ENCODE results near the gene ITM2C.
A peak's percentile ranks its signal among the peaks of the same experiment; 100 is the strongest.

Gene ITM2C

GRCh38 chr2:230874456-230874855 lies 9.7 kb downstream of the ITM2C start:
- no peak for DNase-seq

DNA sequence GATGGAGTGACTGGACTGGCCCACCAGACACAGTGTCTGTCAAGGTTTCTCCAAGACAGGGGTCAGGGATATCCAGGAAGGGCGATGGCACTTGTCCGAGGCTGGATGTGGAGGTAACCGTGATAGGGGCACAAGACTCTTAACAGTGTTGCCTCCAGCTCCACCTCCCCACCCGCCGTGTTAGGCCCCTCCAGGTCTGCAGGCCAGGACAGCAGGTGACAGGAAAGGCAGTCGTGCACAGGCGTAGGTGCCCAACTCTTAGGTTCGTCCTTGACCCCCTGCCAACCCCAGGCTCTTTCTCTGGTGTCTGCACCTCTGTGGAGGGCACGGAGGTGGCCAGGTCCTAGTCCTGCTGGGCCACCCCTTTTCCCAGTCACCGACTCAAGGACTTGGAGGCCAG lies 10.1 kb downstream of the ITM2C start:
- DNase-seq, result no peak

- DNase-seq, result no peak
These were observed 10.9 kb downstream of the ITM2C start for GRCh38 chr2:230875347-230876315.

DNA sequence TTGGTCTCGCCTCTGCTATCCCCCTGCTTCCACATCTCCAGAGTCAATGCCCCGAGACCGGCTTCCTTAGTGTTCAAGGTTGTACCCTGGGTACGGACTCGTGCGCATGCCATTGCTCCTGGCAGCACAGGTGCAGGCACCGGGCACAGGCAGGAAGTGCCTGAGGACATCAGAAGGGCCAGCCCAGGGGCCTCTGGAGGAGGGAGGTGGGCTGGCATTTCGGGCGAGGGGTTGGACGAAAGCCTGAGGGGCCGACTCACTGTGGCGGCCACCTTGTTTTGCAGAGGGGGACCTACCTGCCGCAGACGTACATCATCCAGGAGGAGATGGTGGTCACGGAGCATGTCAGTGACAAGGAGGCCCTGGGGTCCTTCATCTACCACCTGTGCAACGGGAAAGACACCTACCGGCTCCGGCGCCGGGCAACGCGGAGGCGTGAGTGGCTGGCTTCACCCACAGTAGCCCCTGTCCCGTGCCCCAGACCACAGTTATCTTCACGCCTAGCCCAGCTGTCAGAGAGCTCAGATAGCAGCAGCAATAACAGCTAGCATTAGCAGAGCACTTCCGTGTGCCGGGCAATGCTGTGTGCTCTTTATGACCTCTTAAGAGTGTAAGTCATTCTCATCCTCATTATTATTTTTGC lies 12.5 kb downstream of the ITM2C start:
- no peak for DNase-seq

DNA sequence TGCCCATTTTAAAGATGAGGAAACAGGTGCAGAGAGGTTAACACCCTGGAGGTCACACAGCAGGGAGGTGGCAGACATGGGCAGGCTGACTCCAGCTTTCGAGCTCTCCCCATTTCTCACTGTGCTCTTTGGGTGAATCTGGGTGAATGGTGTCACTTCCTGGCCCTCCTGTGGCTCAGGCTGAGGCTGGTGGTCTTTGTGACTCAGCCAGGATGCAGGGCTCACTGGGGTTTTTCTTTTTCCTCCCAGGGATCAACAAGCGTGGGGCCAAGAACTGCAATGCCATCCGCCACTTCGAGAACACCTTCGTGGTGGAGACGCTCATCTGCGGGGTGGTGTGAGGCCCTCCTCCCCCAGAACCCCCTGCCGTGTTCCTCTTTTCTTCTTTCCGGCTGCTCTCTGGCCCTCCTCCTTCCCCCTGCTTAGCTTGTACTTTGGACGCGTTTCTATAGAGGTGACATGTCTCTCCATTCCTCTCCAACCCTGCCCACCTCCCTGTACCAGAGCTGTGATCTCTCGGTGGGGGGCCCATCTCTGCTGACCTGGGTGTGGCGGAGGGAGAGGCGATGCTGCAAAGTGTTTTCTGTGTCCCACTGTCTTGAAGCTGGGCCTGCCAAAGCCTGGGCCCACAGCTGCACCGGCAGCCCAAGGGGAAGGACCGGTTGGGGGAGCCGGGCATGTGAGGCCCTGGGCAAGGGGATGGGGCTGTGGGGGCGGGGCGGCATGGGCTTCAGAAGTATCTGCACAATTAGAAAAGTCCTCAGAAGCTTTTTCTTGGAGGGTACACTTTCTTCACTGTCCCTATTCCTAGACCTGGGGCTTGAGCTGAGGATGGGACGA lies 13.2 kb downstream of the ITM2C start:
- no peak for DNase-seq

DNA sequence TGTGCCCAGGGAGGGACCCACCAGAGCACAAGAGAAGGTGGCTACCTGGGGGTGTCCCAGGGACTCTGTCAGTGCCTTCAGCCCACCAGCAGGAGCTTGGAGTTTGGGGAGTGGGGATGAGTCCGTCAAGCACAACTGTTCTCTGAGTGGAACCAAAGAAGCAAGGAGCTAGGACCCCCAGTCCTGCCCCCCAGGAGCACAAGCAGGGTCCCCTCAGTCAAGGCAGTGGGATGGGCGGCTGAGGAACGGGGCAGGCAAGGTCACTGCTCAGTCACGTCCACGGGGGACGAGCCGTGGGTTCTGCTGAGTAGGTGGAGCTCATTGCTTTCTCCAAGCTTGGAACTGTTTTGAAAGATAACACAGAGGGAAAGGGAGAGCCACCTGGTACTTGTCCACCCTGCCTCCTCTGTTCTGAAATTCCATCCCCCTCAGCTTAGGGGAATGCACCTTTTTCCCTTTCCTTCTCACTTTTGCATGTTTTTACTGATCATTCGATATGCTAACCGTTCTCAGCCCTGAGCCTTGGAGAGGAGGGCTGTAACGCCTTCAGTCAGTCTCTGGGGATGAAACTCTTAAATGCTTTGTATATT lies 14.0 kb downstream of the ITM2C start:
- no peak for DNase-seq

GRCh38 chr2:230879271-230879882 lies 14.6 kb downstream of the ITM2C start:
- no peak for DNase-seq

DNA sequence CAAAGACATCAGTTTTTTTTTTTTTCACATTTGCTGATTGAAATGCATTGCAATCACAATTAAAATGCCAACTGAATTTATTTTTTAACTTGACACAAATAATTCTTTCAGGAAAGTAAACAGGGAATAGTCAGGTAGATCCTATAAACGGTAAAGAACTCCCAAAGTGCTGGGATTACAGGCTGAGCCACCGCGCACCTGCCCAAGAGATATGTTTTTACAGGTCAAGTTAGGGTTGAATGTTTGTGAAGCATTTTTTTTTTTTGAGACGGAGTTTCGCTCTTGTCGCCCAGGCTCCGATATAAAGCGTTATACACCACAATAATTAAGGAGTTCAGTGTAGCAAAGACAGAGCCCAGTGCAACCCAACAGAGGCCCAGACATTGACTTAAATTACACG lies 15.1 kb downstream of the ITM2C start:
- DNase-seq, result no peak

GRCh38 chr2:230881840-230882239 lies 17.1 kb downstream of the ITM2C start:
- no peak for DNase-seq

GRCh38 chr2:230885463-230886130 lies 20.9 kb downstream of the ITM2C start:
- DNase-seq, result peak; percentile 7

- DNase-seq, result no peak
These were observed 21.5 kb downstream of the ITM2C start for GRCh38 chr2:230886206-230886605.

DNA sequence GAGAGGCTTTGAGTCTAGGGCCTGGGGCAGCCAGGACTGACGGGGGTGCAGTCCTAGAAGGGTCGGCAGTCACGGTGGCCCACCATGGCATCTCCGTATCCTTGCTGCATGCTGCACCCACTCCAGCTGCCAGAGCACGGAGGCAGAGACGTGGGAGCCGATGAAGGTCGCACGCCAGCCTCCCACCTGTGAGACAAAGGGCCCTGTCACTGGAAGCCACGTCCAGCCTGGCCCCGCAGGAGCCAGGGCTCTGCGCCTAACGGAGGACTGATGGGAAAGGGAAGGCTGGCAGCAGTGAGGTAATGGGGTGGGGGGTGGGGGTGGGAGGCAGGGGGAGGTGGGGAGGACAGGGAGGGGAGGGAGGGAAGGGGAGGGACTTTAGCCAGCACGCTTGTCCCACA lies 21.9 kb downstream of the ITM2C start:
- no peak for DNase-seq

GRCh38 chr2:230887342-230887741 lies 22.6 kb downstream of the ITM2C start:
- DNase-seq, result no peak

DNA sequence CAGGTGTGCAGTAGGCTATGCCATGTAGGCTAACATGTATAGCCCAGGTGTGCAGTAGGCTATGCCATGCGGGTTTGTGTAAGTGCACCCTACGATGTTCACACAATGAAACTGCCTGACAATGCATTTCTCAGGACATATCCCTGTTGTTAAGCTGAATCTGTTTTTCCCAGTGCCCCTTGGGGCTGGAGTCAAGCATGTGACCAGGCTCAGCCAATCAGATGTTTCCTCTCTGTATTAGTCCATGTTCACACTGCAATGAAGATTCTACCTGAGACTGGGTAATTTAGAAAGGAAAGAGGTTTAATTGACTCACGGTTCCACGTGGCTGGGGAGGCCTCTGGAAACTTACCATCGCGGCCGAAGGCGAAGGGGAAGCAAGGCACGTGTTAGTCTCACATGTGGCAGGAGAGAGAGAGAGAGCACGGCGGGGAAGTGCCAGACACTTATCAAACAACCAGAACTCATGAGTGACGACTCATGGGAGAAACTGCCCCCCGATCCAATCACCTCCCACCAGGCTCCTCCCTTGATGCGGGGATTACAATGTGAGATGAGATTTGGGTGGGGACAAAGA lies 24.2 kb downstream of the ITM2C start:
- no peak for DNase-seq

- DNase-seq, result no peak
These were observed 25.3 kb downstream of the ITM2C start for GRCh38 chr2:230889911-230890601.

DNA sequence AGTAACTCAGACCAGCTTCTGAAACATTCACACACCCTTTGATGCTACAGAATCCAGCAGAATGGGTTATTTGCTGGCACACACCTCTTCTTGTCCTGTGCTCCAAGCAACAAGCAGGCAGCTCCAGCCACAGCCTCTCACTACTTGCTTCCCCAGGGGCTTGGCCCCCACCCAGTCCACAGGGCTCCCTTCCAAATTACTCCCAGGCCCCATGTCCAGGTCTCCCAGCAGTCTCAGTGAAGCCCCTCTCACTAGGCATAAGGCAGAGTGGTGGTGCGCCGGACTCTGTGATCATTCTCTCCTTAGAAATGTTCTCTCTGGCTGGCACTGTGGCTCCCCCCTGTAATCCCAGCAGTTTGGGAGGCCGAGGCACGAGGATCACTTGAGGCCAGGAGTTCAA lies 25.9 kb downstream of the ITM2C start:
- no peak for DNase-seq

- DNase-seq, result no peak
These were observed 26.3 kb downstream of the ITM2C start for GRCh38 chr2:230891064-230891463.

DNA sequence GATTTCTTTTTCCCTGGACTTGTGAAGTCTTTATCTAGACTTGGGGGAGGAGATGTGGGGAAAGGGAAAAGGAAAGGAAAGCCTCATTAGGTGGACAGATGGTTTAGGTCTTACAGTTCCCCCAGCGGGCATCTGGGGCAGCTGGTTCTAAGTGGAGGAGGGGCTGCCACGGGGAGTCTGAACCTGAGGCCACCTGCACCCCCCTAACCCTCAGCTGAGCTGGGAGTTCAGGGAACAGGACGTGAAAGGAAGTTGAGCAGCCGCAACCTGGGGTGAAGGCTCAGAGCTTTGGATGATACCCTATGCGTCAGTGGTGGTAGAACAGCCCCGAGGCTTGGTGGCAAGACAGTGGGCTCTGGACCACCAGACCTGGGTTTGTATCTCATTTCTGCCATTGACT lies 26.8 kb downstream of the ITM2C start:
- no peak for DNase-seq

DNA sequence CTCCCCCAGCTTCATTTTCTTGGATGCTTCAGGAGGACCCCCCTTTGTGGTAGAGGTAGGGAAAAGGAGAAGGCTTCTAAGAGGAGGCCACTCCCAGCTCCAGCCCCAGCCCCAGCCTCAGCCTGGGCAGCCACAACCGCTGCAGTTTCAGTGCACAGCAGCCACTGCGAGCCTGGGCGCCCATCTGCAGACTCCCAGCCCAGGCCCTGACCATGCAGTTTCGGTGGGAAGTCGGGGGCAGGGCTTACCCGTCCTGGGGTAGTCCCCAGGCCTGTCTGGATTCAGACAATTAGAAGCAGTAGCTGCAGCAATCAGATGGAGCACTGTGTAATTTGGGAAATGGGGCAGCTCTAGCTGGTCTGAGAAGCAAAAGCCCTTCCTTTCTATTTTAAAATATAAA lies 28.6 kb downstream of the ITM2C start:
- no peak for DNase-seq

- no peak for DNase-seq
These were observed 29.4 kb downstream of the ITM2C start for GRCh38 chr2:230893841-230894781.
